ENCODE data around the gene CDK13.
"Not testable (repeated sequence)": the region's sequence is repeated elsewhere in the genome, so short reads cannot be mapped to it uniquely, and the experiment has no call there.

Gene CDK13

GRCh38 chr7:39911167-39911566 lies 38.9 kb upstream of the CDK13 start:
- no peak for TF ChIP-seq CTCF (IDR thresholded peaks at IDR 0.05; ENCODE audit: borderline replicate concordance, control extremely low read depth, extremely low read depth, insufficient read depth, missing control alignments)
- no peak for DNase-seq (ENCODE audit: low spot score)
- in situ Hi-C loops (cut with MboI; ENCODE audit: low sequenced_read_pairs, unreplicated experiment) = no loop called here

- in situ Hi-C loops (cut with MboI; ENCODE audit: low sequenced_read_pairs, unreplicated experiment); DNase-seq (ENCODE audit: low spot score): not testable (repeated sequence)
These were observed 34.2 kb upstream of the CDK13 start for GRCh38 chr7:39915847-39916246.

- in situ Hi-C loops (cut with MboI; ENCODE audit: low sequenced_read_pairs, unreplicated experiment) = no loop called here
- DNase-seq (ENCODE audit: low spot score) = no peak
- no peak for TF ChIP-seq CTCF (IDR thresholded peaks at IDR 0.05; ENCODE audit: borderline replicate concordance, control extremely low read depth, extremely low read depth, insufficient read depth, missing control alignments)
These were observed 30.4 kb upstream of the CDK13 start for GRCh38 chr7:39919646-39920045.

- no peak for DNase-seq (ENCODE audit: low spot score)
- in situ Hi-C loops (cut with MboI; ENCODE audit: low sequenced_read_pairs, unreplicated experiment) = no loop called here
- no peak for TF ChIP-seq CTCF (IDR thresholded peaks at IDR 0.05; ENCODE audit: borderline replicate concordance, control extremely low read depth, extremely low read depth, insufficient read depth, missing control alignments)
These were observed 28.4 kb upstream of the CDK13 start for GRCh38 chr7:39921506-39922175.

- in situ Hi-C loops (cut with MboI; ENCODE audit: low sequenced_read_pairs, unreplicated experiment) = no loop called here
- TF ChIP-seq CTCF (IDR thresholded peaks at IDR 0.05; ENCODE audit: borderline replicate concordance, control extremely low read depth, extremely low read depth, insufficient read depth, missing control alignments) = no peak
- DNase-seq (ENCODE audit: low spot score) = no peak
These were observed 27.5 kb upstream of the CDK13 start for GRCh38 chr7:39922580-39922979.

GRCh38 chr7:39923091-39923490 lies 27.0 kb upstream of the CDK13 start:
- TF ChIP-seq CTCF (IDR thresholded peaks at IDR 0.05; ENCODE audit: borderline replicate concordance, control extremely low read depth, extremely low read depth, insufficient read depth, missing control alignments) = no peak
- in situ Hi-C loops (cut with MboI; ENCODE audit: low sequenced_read_pairs, unreplicated experiment) = no loop called here
- DNase-seq (ENCODE audit: low spot score) = no peak

GRCh38 chr7:39924122-39924521 lies 25.9 kb upstream of the CDK13 start:
- DNase-seq (ENCODE audit: low spot score) = no peak
- in situ Hi-C loops (cut with MboI; ENCODE audit: low sequenced_read_pairs, unreplicated experiment) = no loop called here
- no peak for TF ChIP-seq CTCF (IDR thresholded peaks at IDR 0.05; ENCODE audit: borderline replicate concordance, control extremely low read depth, extremely low read depth, insufficient read depth, missing control alignments)

Measured in GM13976 (cell line).